ENCODE results near the gene CPXM2.

DNA sequence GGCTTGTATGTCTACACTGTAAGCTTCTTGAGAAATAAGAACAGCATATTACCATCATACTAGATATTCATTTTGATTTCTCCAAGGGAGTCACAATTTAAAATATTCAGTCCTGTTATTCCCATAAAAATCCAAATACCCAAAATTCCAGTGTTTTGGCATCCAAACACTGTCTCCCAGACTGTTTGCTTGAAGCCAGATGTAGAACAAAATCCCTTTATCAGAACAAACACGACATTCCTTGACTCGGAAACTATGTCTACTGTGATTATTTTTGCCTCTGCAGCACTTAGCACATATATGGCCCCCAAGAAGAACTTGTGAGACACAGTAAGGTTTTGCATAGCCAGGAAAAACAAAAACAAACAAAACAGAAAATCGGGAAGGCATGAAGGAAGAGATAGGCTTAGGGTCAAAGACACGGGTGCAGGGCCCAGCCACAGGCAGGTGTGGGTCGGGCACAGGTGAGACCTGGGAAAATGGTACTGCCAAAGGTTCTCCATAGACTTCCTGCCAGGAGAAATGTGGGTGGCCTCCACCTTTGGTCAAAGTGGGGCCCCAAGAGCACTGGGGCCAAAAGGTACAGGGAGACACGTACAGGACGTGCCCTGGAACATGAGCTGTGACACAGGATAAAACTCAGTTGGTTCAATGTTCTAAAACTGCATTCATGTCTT lies 36.5 kb downstream of the CPXM2 start:
- TF ChIP-seq, protein P1, sequence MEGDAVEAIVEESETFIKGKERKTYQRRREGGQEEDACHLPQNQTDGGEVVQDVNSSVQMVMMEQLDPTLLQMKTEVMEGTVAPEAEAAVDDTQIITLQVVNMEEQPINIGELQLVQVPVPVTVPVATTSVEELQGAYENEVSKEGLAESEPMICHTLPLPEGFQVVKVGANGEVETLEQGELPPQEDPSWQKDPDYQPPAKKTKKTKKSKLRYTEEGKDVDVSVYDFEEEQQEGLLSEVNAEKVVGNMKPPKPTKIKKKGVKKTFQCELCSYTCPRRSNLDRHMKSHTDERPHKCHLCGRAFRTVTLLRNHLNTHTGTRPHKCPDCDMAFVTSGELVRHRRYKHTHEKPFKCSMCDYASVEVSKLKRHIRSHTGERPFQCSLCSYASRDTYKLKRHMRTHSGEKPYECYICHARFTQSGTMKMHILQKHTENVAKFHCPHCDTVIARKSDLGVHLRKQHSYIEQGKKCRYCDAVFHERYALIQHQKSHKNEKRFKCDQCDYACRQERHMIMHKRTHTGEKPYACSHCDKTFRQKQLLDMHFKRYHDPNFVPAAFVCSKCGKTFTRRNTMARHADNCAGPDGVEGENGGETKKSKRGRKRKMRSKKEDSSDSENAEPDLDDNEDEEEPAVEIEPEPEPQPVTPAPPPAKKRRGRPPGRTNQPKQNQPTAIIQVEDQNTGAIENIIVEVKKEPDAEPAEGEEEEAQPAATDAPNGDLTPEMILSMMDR (conservative IDR thresholded peaks at IDR 0.05; ENCODE audit: low read depth, low read length), result no peak
- TF ChIP-seq EZH2phosphoT487 (IDR thresholded peaks at IDR 0.05; ENCODE audit: borderline replicate concordance, low read length), result no peak
- TF ChIP-seq EZH2 (IDR thresholded peaks at IDR 0.05; ENCODE audit: low read length, unreplicated experiment), result no peak
